Astrocyte (in vitro differentiated cells and primary cell): ENCODE results near the gene FBXO11. TPM values are rescaled to one million over a fixed set of nuclear protein-coding genes. Genes with fewer than 3 reads are reported as not detected.

Source experiments
- DNase-seq: peaks from one replicate; pipeline ENCODE4 v3.0.0-alpha.2; 2010; ENCODE audit warnings: low read depth
- FAIRE-seq: peaks from 2 replicates; lab custom pipeline; 2011; peaks lifted over from hg19 to GRCh38; lab: Jason Lieb, UNC
- H2AFZ ChIP-seq: 2 replicates; pipeline ENCODE4 v1.6.0; 2012; ENCODE audit warnings: low read depth, low read length, inconsistent platforms
- H3K27ac ChIP-seq: 2 replicates; pipeline ENCODE4 v1.5.1; 2011; ENCODE audit warnings: low read depth, low read length, inconsistent platforms
- H3K27me3 ChIP-seq: 2 replicates; pipeline ENCODE4 v1.6.0; 2011; ENCODE audit warnings: low read length, inconsistent platforms; ENCODE audit not compliant: insufficient read depth
- H3K36me3 ChIP-seq: 2 replicates; pipeline ENCODE4 v1.5.1; 2011; ENCODE audit warnings: low read length, inconsistent platforms; ENCODE audit not compliant: insufficient read depth
- H3K4me1 ChIP-seq: 2 replicates; pipeline ENCODE4 v1.5.1; 2011; ENCODE audit warnings: low read length, inconsistent platforms; ENCODE audit not compliant: insufficient read depth
- H3K4me2 ChIP-seq: 2 replicates; pipeline ENCODE4 v1.6.0; 2012; ENCODE audit warnings: low read length, inconsistent platforms
- H3K4me3 ChIP-seq: 2 replicates; pipeline ENCODE4 v1.5.1; 2011; ENCODE audit warnings: low read depth, mild to moderate bottlenecking, low read length, inconsistent platforms; ENCODE audit not compliant: insufficient read depth
- H3K79me2 ChIP-seq: 2 replicates; pipeline ENCODE4 v1.6.0; 2012; ENCODE audit warnings: mild to moderate bottlenecking, low read length, inconsistent platforms; ENCODE audit not compliant: insufficient read depth
- H3K9ac ChIP-seq: 2 replicates; pipeline ENCODE4 v1.6.0; 2012; ENCODE audit warnings: mild to moderate bottlenecking, low read length, inconsistent platforms
- H3K9me3 ChIP-seq: 2 replicates; pipeline ENCODE4 v1.5.1; 2012; ENCODE audit warnings: low read depth, mild to moderate bottlenecking, low read length, inconsistent platforms; ENCODE audit not compliant: insufficient read depth
- H4K20me1 ChIP-seq: 2 replicates; pipeline ENCODE4 v1.6.0; 2012; ENCODE audit warnings: low read length, inconsistent platforms; ENCODE audit not compliant: insufficient read depth
- H3K27ac Mint-ChIP-seq: one replicate; pipeline ENCODE4 v1.8.0; 2021; ENCODE audit warnings: mild to moderate bottlenecking, mixed read lengths; ENCODE audit not compliant: unreplicated experiment
- H3K27me3 Mint-ChIP-seq: one replicate; pipeline ENCODE4 v1.8.0; 2021; ENCODE audit warnings: low read depth, mixed read lengths; ENCODE audit not compliant: unreplicated experiment
- H3K36me3 Mint-ChIP-seq: one replicate; pipeline ENCODE4 v1.8.0; 2021; ENCODE audit warnings: low read depth, mixed read lengths; ENCODE audit not compliant: unreplicated experiment
- H3K4me1 Mint-ChIP-seq: one replicate; pipeline ENCODE4 v1.8.0; 2021; ENCODE audit warnings: low read depth, mixed read lengths; ENCODE audit not compliant: unreplicated experiment
- H3K4me3 Mint-ChIP-seq: one replicate; pipeline ENCODE4 v1.8.0; 2021; ENCODE audit warnings: mild to moderate bottlenecking, moderate library complexity, mixed read lengths; ENCODE audit not compliant: unreplicated experiment
- H3K9me3 Mint-ChIP-seq: one replicate; pipeline ENCODE4 v1.8.0; 2021; ENCODE audit warnings: mild to moderate bottlenecking, mixed read lengths; ENCODE audit not compliant: unreplicated experiment
- EZH2 ChIP-seq: IDR thresholded peaks from 2 replicates; pipeline ENCODE4 v1.6.1; 2012; ENCODE audit warnings: mild to moderate bottlenecking, low read length, inconsistent platforms; ENCODE audit not compliant: insufficient read depth
- total RNA-seq: library from RNA; stranded (reverse); gene quantifications from 2 replicates; pipeline ENCODE4 v1.2.1, GENCODE V29; 2021
- TF ChIP-seq, protein P1 (sequence below): IDR thresholded peaks from 2 replicates; pipeline ENCODE4 v1.5.1; 2011; ENCODE audit warnings: low read depth, mild to moderate bottlenecking, inconsistent platforms, low read length, moderate library complexity; ENCODE audit not compliant: insufficient read depth

The FBXO11 gene
- total RNA-seq, 1 donor from 2014 or later, result 70.8 TPM

DNA sequence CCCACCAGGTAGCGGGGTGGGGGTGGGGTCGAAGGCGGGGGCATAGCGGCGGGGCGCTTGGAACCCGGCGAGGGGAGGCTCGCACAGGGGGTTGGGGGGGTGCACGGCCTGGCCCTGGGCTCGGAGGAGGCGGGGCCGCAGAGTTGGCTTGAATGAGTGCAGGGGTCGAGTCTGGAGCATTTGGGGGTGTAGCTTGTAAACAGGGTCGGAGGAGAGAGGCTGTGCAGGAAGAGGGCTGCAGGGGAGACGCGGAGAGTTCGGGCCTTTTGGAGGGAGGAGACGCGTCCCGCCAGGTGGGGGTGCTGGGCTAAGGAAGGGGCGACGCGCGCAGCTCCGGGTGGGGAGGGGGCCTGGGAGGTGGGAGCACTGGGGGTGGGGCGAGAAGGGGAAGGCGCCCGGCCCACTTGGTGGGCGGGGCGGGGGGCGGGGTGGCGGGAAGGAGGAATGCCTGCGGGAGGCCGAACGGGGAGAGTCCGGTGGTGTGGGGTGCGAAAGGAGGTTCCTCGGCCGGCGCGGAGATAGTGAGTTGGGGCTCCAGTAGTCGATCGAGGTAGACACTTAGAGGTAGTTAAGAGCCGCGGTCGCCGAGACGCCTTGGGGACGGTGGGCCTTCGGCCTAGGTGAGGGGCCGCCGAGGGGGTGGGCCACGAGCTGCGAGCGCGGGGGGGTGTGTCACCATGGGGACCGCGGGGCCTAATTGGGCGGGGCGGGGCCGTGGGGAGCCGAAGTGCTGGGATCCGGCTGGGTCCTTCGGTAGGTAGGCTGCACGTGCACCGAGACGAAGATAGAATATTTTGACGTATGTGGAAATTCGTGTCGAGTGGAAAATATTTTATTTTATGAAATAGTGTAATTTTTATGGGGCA lies 122.6 kb downstream of the FBXO11 start:
- H3K9me3 Mint-ChIP-seq, result no peaks in the 10 kb centered on the region
- Histone ChIP-seq H3K4me2 (peak overlapping the region; percentile 88), H3K79me2 (peaks cover 46% of the 10 kb centered on the region), H3K36me3 (no peaks in the 10 kb centered on the region), H3K9me3 (no peaks in the 10 kb centered on the region), H3K27ac (peak overlapping the region; percentile 88), H3K4me3 (peak overlapping the region; percentile 90), H2AFZ (peak overlapping the region; percentile 95), H4K20me1 (peaks cover 37% of the 10 kb centered on the region), H3K4me1 (peaks cover 8% of the 10 kb centered on the region), H3K9ac (peak overlapping the region; percentile 95), H3K27me3 (no peaks in the 10 kb centered on the region)
- no peaks in the 10 kb centered on the region for H3K27me3 Mint-ChIP-seq
- H3K4me1 Mint-ChIP-seq, result peaks cover 9% of the 10 kb centered on the region
- TF ChIP-seq, protein P1, sequence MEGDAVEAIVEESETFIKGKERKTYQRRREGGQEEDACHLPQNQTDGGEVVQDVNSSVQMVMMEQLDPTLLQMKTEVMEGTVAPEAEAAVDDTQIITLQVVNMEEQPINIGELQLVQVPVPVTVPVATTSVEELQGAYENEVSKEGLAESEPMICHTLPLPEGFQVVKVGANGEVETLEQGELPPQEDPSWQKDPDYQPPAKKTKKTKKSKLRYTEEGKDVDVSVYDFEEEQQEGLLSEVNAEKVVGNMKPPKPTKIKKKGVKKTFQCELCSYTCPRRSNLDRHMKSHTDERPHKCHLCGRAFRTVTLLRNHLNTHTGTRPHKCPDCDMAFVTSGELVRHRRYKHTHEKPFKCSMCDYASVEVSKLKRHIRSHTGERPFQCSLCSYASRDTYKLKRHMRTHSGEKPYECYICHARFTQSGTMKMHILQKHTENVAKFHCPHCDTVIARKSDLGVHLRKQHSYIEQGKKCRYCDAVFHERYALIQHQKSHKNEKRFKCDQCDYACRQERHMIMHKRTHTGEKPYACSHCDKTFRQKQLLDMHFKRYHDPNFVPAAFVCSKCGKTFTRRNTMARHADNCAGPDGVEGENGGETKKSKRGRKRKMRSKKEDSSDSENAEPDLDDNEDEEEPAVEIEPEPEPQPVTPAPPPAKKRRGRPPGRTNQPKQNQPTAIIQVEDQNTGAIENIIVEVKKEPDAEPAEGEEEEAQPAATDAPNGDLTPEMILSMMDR, result no peak
- no peak for TF ChIP-seq EZH2
- DNase-seq (peak; percentile 27), FAIRE-seq (no peak)
- H3K36me3 Mint-ChIP-seq, result no peaks in the 10 kb centered on the region
- peak overlapping the region; percentile 88 for H3K4me3 Mint-ChIP-seq
- peak overlapping the region; percentile 58 for H3K27ac Mint-ChIP-seq

DNA sequence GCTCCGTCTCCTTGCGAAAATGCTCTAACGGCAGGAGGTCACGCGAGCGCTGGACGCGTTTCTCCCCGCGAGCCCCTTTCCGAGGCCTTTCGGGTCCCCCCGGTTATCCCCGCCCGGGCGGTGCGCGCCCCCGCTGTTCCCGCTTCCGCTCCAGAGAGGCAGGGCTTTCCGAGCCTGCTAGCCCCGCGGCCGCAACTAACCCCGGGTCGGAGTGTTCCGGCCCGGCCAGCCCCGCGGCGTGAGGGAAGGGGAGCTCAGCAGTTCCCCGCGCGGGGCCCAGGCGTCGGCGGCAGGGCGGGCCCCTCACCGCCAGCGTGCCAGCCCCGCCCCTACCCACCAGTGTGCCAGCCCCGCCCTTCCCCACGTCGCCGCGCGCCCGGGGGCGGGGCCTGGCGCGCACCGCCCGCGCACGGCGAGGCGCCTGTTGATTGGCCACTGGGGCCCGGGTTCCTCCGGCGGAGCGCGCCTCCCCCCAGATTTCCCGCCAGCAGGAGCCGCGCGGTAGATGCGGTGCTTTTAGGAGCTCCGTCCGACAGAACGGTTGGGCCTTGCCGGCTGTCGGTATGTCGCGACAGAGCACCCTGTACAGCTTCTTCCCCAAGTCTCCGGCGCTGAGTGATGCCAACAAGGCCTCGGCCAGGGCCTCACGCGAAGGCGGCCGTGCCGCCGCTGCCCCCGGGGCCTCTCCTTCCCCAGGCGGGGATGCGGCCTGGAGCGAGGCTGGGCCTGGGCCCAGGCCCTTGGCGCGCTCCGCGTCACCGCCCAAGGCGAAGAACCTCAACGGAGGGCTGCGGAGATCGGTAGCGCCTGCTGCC lies 123.4 kb downstream of the FBXO11 start, which contains the start of gene MSH6:
TSS of gene MSH6 (plus strand) at position 475 of the 815 bp plus-strand sequence. CDS start at position 564, 89 bp downstream.
- Mint-ChIP-seq H3K4me1 (peaks cover 9% of the 10 kb centered on the region), H3K4me3 (peak within 1 kb of the TSS; percentile 88), H3K27ac (peak within 1 kb of the TSS; percentile 75), H3K9me3 (no peaks in the 10 kb centered on the region), H3K36me3 (no peaks in the 10 kb centered on the region), H3K27me3 (no peaks in the 10 kb centered on the region)
- Histone ChIP-seq H3K27me3 (no peaks in the 10 kb centered on the region), H3K4me3 (peak within 1 kb of the TSS; percentile 90), H3K9ac (peak within 1 kb of the TSS; percentile 95), H3K4me1 (peaks cover 8% of the 10 kb centered on the region), H2AFZ (peak within 1 kb of the TSS; percentile 95), H3K36me3 (no peaks in the 10 kb centered on the region), H3K9me3 (no peaks in the 10 kb centered on the region), H3K79me2 (peaks cover 40% of the 10 kb centered on the region), H3K27ac (peak within 1 kb of the TSS; percentile 88), H4K20me1 (peaks cover 36% of the 10 kb centered on the region), H3K4me2 (peak within 1 kb of the TSS; percentile 88)
- FAIRE-seq, result no peak
- peak; percentile 67 for DNase-seq
- TF ChIP-seq, protein P1, result no peak
- no peak for TF ChIP-seq EZH2
